Left lung (tissue), 10 donors: ENCODE measurements around the gene SCUBE1. TPM values are rescaled to one million over a fixed set of nuclear protein-coding genes. Genes with fewer than 3 reads are reported as not detected.
A peak's percentile ranks its signal among the peaks of the same experiment; 100 is the strongest.

ENCODE experiments used
- ATAC-seq: fragments of 200-7000 bp; cut with Tn5 transposase; one replicate; pipeline ENCODE4 v1.9.1; 2020; ENCODE audit warnings: moderate library complexity
- DNase-seq, 4 donors: peaks; one replicate each; pipeline ENCODE4 v3.0.0-alpha.2; 2013 to 2020
- H3K27ac ChIP-seq, 2 donors: fragments of 200-600 bp; sonication (generic) in 1 of 2; one replicate each; pipeline versions ENCODE4 v1.5.0 to v1.8.0; 2020 to 2021
- H3K27me3 ChIP-seq, 2 donors: fragments of 200-600 bp; sonication (generic) in 1 of 2; one replicate each; pipeline versions ENCODE4 v1.5.0 to v1.8.0; 2020 to 2021
- H3K36me3 ChIP-seq, 2 donors: fragments of 200-600 bp; sonication (generic) in 1 of 2; one replicate each; pipeline versions ENCODE4 v1.5.0 to v1.8.0; 2020 to 2021
- H3K4me1 ChIP-seq, 2 donors: fragments of 200-600 bp; one replicate each; pipeline ENCODE4 v1.8.0; 2021
- H3K4me3 ChIP-seq, 2 donors: fragments of 200-600 bp; sonication (generic) in 1 of 2; one replicate each; pipeline versions ENCODE4 v1.5.0 to v1.8.0; 2020 to 2021; ENCODE audit warnings: mild to moderate bottlenecking in 1 of 2
- H3K9me3 ChIP-seq, 2 donors: fragments of 200-600 bp; sonication (generic) in 1 of 2; one replicate each; pipeline versions ENCODE4 v1.5.0 to v1.8.0; 2020 to 2021
- CTCF ChIP-seq, 2 donors: fragments of 200-600 bp; sonication (generic) in 1 of 2; IDR thresholded peaks; one replicate each; pipeline versions ENCODE4 v1.5.0 to v1.8.0; 2021; ENCODE audit warnings: antibody characterized with exemption in 2 of 2
- intact Hi-C, 2 donors: fragments of 100-400 bp; cut with DNase I; formaldehyde crosslinking; loops; one replicate each; pipeline versions ENCODE4 v1.11.2 to v1.14.2; 2022
- polyA plus RNA-seq, 6 donors: library from polyadenylated mRNA; unstranded; fragments of 120-200 nt; gene quantifications; one replicate each; pipeline ENCODE4 v1.2.1, GENCODE V29; 2013; ENCODE audit not compliant: insufficient read length in 6 of 6
- total RNA-seq, 2 donors: library from RNA; stranded (reverse); fragmentation: NEBNext Ultra II Directional; extraction: Animal tissue kit (Norgen Biotek cat#: 25700); gene quantifications; one replicate each; pipeline ENCODE4 v1.2.1, GENCODE V29; 2021
- donor health status: DM: no; HTN: yes; CAD: no.
- donor health status: DM: no; HTN: no; CAD: no.

SCUBE1 gene
- total and polyA plus RNA-seq, 8 donors, result 1.1 to 5.0 (median 2.0) TPM

- Histone ChIP-seq H3K27ac (peak overlapping the region in 1 of 2 donors; percentile 62), H3K9me3 (no peaks in the 10 kb centered on the region), H3K4me3 (no peak overlapping the region), H3K36me3 (no peaks in the 10 kb centered on the region), H3K4me1 (peaks cover 14 to 42% of the 10 kb centered on the region in 2 donors), H3K27me3 (no peaks in the 10 kb centered on the region)
- DNase-seq (no peak), ATAC-seq (peak; percentile 11)
- intact Hi-C loops, result no loop called here
- TF ChIP-seq CTCF (IDR thresholded peaks at IDR 0.05), result no peak
Observed at GRCh38 chr22:43293655-43294392, 49.3 kb downstream of the SCUBE1 start.

GRCh38 chr22:43293259-43293654 is 49.9 kb downstream of the SCUBE1 start:
- peak overlapping the region in 1 of 2 donors; percentile 50 for H3K27ac ChIP-seq
- ATAC-seq, result no peak
- peaks cover 14 to 44% of the 10 kb centered on the region in 2 donors for H3K4me1 ChIP-seq

GRCh38 chr22:43292630-43293018 is 50.5 kb downstream of the SCUBE1 start:
- H3K27ac ChIP-seq, result no peak overlapping the region
- H3K36me3 ChIP-seq, result no peaks in the 10 kb centered on the region
- DNase-seq (no peak), ATAC-seq (no peak)
- no peak for TF ChIP-seq CTCF (IDR thresholded peaks at IDR 0.05)
- H3K9me3 ChIP-seq, result no peaks in the 10 kb centered on the region
- no peaks in the 10 kb centered on the region for H3K27me3 ChIP-seq
- intact Hi-C loops, result no loop called here
- no peak overlapping the region for H3K4me3 ChIP-seq
- peaks cover 14 to 44% of the 10 kb centered on the region in 2 donors for H3K4me1 ChIP-seq

More at GRCh38 chr22:43293259-43293654, 49.9 kb downstream of the SCUBE1 start:
- no peaks in the 10 kb centered on the region for H3K27me3 ChIP-seq
- no peak for TF ChIP-seq CTCF (IDR thresholded peaks at IDR 0.05)
- no peak for DNase-seq
- no peak overlapping the region for H3K4me3 ChIP-seq
- H3K9me3 ChIP-seq, result no peaks in the 10 kb centered on the region
- no peaks in the 10 kb centered on the region for H3K36me3 ChIP-seq
- intact Hi-C loops, result no loop called here

- ATAC-seq (no peak), DNase-seq (no peak)
- no peak overlapping the region for H3K27ac ChIP-seq
- H3K4me3 ChIP-seq, result no peak overlapping the region
- H3K36me3 ChIP-seq, result no peaks in the 10 kb centered on the region
- intact Hi-C loops, result no loop called here
- H3K27me3 ChIP-seq, result no peaks in the 10 kb centered on the region
- TF ChIP-seq CTCF (IDR thresholded peaks at IDR 0.05), result no peak
- peaks cover 14 to 44% of the 10 kb centered on the region in 2 donors for H3K4me1 ChIP-seq
- H3K9me3 ChIP-seq, result no peaks in the 10 kb centered on the region
Observed at GRCh38 chr22:43291381-43291780, 51.8 kb downstream of the SCUBE1 start.

- DNase-seq, result no peak
- no peak overlapping the region for H3K4me3 ChIP-seq
Observed at GRCh38 chr22:43289976-43290721, 53.0 kb downstream of the SCUBE1 start.

More at GRCh38 chr22:43289976-43290721, 53.0 kb downstream of the SCUBE1 start:
- Histone ChIP-seq H3K4me1 (peaks cover 14 to 39% of the 10 kb centered on the region in 2 donors), H3K36me3 (no peaks in the 10 kb centered on the region), H3K27me3 (no peaks in the 10 kb centered on the region), H3K27ac (peak overlapping the region in 1 of 2 donors; percentile 61), H3K9me3 (no peaks in the 10 kb centered on the region)
- TF ChIP-seq CTCF (IDR thresholded peaks at IDR 0.05), result no peak
- intact Hi-C loops, result no loop called here
- peak; percentile 22 for ATAC-seq
